Neural cell (in vitro differentiated cells): ENCODE measurements around the gene STARD4. TPM values are rescaled to one million over a fixed set of nuclear protein-coding genes. Genes with fewer than 3 reads are reported as not detected.

Experiments used
- H2AFZ ChIP-seq: fragments of 200-600, 300-800 bp; sonication (generic), shearing (Covaris generic); 2 replicates; pipeline ENCODE4 v1.6.0; 2014; ENCODE audit warnings: low read depth, mild to moderate bottlenecking, antibody characterized with exemption, low read length, moderate library complexity
- H3F3A ChIP-seq: fragments of 200-600 bp; shearing (Covaris generic); 2 replicates; pipeline ENCODE4 v1.6.1; 2016; ENCODE audit warnings: mild to moderate bottlenecking, moderate library complexity, mixed read lengths, antibody characterized with exemption, low read length; ENCODE audit not compliant: insufficient read depth, poor library complexity, severe bottlenecking
- H3K27ac ChIP-seq: fragments of 200-600, 300-800 bp; sonication (generic), shearing (Covaris generic); 2 replicates; pipeline ENCODE4 v1.5.1; 2014; ENCODE audit warnings: mild to moderate bottlenecking, low read length, moderate library complexity
- H3K27me3 ChIP-seq: fragments of 300-800, 200-600 bp; sonication (generic), shearing (Covaris generic); 2 replicates; pipeline ENCODE4 v1.6.0; 2014; ENCODE audit warnings: mild to moderate bottlenecking, low read depth, low read length, moderate library complexity; ENCODE audit not compliant: insufficient read depth
- H3K36me3 ChIP-seq: fragments of 300-800, 200-600 bp; sonication (generic), shearing (Covaris generic); 2 replicates; pipeline ENCODE4 v1.5.1; 2014; ENCODE audit warnings: mild to moderate bottlenecking, antibody characterized with exemption, low read length, moderate library complexity; ENCODE audit not compliant: insufficient read depth
- H3K4me2 ChIP-seq: fragments of 300-800, 200-600 bp; sonication (generic), shearing (Covaris generic); 2 replicates; pipeline ENCODE4 v1.6.0; 2014; ENCODE audit warnings: mild to moderate bottlenecking, low read length
- H3K4me3 ChIP-seq: fragments of 300-800, 200-600 bp; sonication (generic), shearing (Covaris generic); 2 replicates; pipeline ENCODE4 v1.5.1; 2014; ENCODE audit warnings: mild to moderate bottlenecking, low read length, moderate library complexity
- H3K79me2 ChIP-seq: fragments of 200-600 bp; shearing (Covaris generic); replicated peaks from 2 replicates; pipeline ENCODE4 v1.6.0; 2014; ENCODE audit warnings: mild to moderate bottlenecking, low read length, moderate library complexity; ENCODE audit not compliant: insufficient read depth
- H3K9ac ChIP-seq: fragments of 300-800, 200-600 bp; sonication (generic), shearing (Covaris generic); 2 replicates; pipeline ENCODE4 v1.6.1; 2016; ENCODE audit warnings: mild to moderate bottlenecking, low read length, mixed read lengths
- H3K9me2 ChIP-seq: fragments of 200-600 bp; shearing (Covaris generic); 2 replicates; pipeline ENCODE4 v1.6.1; 2016; ENCODE audit warnings: mild to moderate bottlenecking, low read length, mixed read lengths; ENCODE audit not compliant: insufficient read depth
- H3K9me3 ChIP-seq: fragments of 200-600, 300-800 bp; sonication (generic), shearing (Covaris generic); 2 replicates; pipeline ENCODE4 v1.6.1; 2016; ENCODE audit warnings: mild to moderate bottlenecking, mixed run types, low read length, moderate library complexity, mixed read lengths
- H4K20me1 ChIP-seq: fragments of 200-600 bp; shearing (Covaris generic); 2 replicates; pipeline ENCODE4 v1.6.1; 2016; ENCODE audit warnings: mild to moderate bottlenecking, mixed run types; ENCODE audit not compliant: insufficient read depth
- EP300 ChIP-seq: fragments of 450-650 bp; conservative IDR thresholded peaks from 2 replicates; pipeline ENCODE4 v1.6.1; 2014; ENCODE audit warnings: antibody characterized with exemption, mild to moderate bottlenecking, moderate library complexity; ENCODE audit not compliant: poor library complexity, severe bottlenecking
- EZH2 ChIP-seq: fragments of 200-600, 300-800 bp; shearing (Covaris generic), sonication (generic); IDR thresholded peaks from 2 replicates; pipeline ENCODE4 v1.6.1; 2014; ENCODE audit warnings: antibody characterized with exemption, low read length, borderline replicate concordance, mild to moderate bottlenecking; ENCODE audit not compliant: insufficient read depth, poor library complexity, severe bottlenecking
- MXI1 ChIP-seq: fragments of 450-650 bp; conservative IDR thresholded peaks from 2 replicates; pipeline ENCODE4 v1.6.1; 2014; ENCODE audit warnings: antibody characterized with exemption, mild to moderate bottlenecking; ENCODE audit not compliant: poor library complexity, severe bottlenecking
- POLR2AphosphoS5 ChIP-seq: IDR thresholded peaks from 2 replicates; pipeline ENCODE4 v1.6.1; 2012
- RAD21 ChIP-seq: fragments of 450-650 bp; conservative IDR thresholded peaks from 2 replicates; pipeline ENCODE4 v1.6.1; 2014; ENCODE audit warnings: antibody characterized with exemption, mild to moderate bottlenecking, moderate library complexity
- SMC3 ChIP-seq: fragments of 450-650 bp; conservative IDR thresholded peaks from 2 replicates; pipeline ENCODE4 v1.6.1; 2014; ENCODE audit warnings: antibody characterized with exemption, mild to moderate bottlenecking, moderate library complexity; ENCODE audit not compliant: poor library complexity
- TAF1 ChIP-seq: IDR thresholded peaks from 2 replicates; pipeline ENCODE4 v1.6.1; 2012; ENCODE audit warnings: low read depth
- polyA plus RNA-seq: library from polyadenylated mRNA; depleted of rRNA; stranded (reverse); fragments of >200 nt; gene quantifications from 2 replicates; pipeline ENCODE4 v1.2.3, GENCODE V29; 2014
- TF ChIP-seq, protein P1 (sequence below): fragments of 450-650 bp; IDR thresholded peaks from 2 replicates; pipeline ENCODE4 v1.5.1; 2014; ENCODE audit warnings: antibody characterized with exemption, mild to moderate bottlenecking, moderate library complexity; ENCODE audit not compliant: poor library complexity, severe bottlenecking
- TF ChIP-seq, protein P2 (sequence below): IDR thresholded peaks from 2 replicates; pipeline ENCODE4 v1.6.1; 2012; ENCODE audit warnings: borderline replicate concordance

Gene STARD4
- polyA plus RNA-seq, 1 donor from 2014 or later: 62.6 TPM

DNA sequence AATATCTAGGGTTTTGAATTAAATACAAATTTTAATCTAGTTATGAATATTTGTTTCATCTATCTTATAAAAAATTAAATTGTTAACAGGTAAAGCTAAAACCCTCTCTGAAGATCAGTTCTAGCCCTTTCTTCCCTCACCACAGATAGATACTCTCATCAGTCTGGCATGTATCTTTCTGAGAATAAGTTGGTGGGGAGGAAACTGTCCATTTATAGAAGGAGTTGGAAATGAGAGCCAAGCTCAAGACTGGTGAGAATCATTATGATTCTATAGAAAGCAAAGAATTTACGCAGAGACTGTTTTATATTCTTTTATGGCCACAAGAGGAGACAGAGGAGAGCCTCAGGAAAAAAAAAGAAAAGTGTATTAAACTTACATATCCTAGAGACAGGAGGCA is 59.0 kb downstream of the STARD4 start:
- TF ChIP-seq SMC3 (no peak), EP300 (no peak), TAF1 (no peak), POLR2AphosphoS5 (no peak), RAD21 (no peak), EZH2 (no peak)
- TF ChIP-seq, protein P1, sequence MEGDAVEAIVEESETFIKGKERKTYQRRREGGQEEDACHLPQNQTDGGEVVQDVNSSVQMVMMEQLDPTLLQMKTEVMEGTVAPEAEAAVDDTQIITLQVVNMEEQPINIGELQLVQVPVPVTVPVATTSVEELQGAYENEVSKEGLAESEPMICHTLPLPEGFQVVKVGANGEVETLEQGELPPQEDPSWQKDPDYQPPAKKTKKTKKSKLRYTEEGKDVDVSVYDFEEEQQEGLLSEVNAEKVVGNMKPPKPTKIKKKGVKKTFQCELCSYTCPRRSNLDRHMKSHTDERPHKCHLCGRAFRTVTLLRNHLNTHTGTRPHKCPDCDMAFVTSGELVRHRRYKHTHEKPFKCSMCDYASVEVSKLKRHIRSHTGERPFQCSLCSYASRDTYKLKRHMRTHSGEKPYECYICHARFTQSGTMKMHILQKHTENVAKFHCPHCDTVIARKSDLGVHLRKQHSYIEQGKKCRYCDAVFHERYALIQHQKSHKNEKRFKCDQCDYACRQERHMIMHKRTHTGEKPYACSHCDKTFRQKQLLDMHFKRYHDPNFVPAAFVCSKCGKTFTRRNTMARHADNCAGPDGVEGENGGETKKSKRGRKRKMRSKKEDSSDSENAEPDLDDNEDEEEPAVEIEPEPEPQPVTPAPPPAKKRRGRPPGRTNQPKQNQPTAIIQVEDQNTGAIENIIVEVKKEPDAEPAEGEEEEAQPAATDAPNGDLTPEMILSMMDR: no peak
- TF ChIP-seq, protein P2, sequence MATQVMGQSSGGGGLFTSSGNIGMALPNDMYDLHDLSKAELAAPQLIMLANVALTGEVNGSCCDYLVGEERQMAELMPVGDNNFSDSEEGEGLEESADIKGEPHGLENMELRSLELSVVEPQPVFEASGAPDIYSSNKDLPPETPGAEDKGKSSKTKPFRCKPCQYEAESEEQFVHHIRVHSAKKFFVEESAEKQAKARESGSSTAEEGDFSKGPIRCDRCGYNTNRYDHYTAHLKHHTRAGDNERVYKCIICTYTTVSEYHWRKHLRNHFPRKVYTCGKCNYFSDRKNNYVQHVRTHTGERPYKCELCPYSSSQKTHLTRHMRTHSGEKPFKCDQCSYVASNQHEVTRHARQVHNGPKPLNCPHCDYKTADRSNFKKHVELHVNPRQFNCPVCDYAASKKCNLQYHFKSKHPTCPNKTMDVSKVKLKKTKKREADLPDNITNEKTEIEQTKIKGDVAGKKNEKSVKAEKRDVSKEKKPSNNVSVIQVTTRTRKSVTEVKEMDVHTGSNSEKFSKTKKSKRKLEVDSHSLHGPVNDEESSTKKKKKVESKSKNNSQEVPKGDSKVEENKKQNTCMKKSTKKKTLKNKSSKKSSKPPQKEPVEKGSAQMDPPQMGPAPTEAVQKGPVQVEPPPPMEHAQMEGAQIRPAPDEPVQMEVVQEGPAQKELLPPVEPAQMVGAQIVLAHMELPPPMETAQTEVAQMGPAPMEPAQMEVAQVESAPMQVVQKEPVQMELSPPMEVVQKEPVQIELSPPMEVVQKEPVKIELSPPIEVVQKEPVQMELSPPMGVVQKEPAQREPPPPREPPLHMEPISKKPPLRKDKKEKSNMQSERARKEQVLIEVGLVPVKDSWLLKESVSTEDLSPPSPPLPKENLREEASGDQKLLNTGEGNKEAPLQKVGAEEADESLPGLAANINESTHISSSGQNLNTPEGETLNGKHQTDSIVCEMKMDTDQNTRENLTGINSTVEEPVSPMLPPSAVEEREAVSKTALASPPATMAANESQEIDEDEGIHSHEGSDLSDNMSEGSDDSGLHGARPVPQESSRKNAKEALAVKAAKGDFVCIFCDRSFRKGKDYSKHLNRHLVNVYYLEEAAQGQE: no peak
- no peaks in the 10 kb centered on the region for H3K9me3 ChIP-seq
- no peak overlapping the region for H2AFZ ChIP-seq
- peak overlapping the region; percentile 26 for H3K4me3 ChIP-seq
- no peaks in the 10 kb centered on the region for H3K27me3 ChIP-seq
- H4K20me1 ChIP-seq: no peaks in the 10 kb centered on the region
- no peak overlapping the region for H3K27ac ChIP-seq
- no peak overlapping the region for H3K9ac ChIP-seq
- no peaks in the 10 kb centered on the region for H3K79me2 ChIP-seq
- no peaks in the 10 kb centered on the region for H3K36me3 ChIP-seq
- no peak overlapping the region for H3K4me2 ChIP-seq
- H3F3A ChIP-seq: peaks cover 7% of the 10 kb centered on the region
- no peaks in the 10 kb centered on the region for H3K9me2 ChIP-seq

DNA sequence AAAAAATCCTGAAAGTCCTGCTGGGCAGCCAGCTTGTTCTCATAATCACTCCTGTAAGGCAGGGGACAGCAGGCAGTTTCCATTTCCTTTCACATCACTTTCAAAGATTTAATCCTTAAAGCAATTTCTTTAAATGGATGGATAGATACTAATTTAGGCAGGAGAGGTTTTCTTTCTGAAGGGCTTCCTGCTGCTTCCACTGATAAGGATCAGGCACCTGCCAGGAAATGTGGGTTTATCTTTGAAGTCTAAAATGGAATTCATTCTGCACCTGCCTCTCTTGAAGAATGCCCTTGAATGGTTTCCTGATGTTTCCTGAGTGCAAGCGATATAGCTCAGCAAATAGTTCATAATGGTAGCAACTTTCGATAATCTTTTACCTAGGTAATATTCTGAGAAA is 64.5 kb downstream of the STARD4 start:
- Histone ChIP-seq H3K9me2 (no peaks in the 10 kb centered on the region), H2AFZ (no peak overlapping the region), H3F3A (no peaks in the 10 kb centered on the region), H3K9me3 (peaks cover 8% of the 10 kb centered on the region), H3K4me3 (no peak overlapping the region), H3K79me2 (no peaks in the 10 kb centered on the region), H3K4me2 (no peak overlapping the region), H3K36me3 (no peaks in the 10 kb centered on the region), H3K27me3 (no peaks in the 10 kb centered on the region), H4K20me1 (no peaks in the 10 kb centered on the region), H3K27ac (peak overlapping the region; percentile 19), H3K9ac (no peak overlapping the region)
- TF ChIP-seq EP300: peak; percentile 64
- no peak for TF ChIP-seq SMC3
- no peak for TF ChIP-seq RAD21
- TF ChIP-seq EZH2: no peak
- TF ChIP-seq POLR2AphosphoS5: peak; percentile 81
- TF ChIP-seq, protein P2: peak; percentile 95
- no peak for TF ChIP-seq MXI1
